Measurements from ENCODE around the gene SPOPL.
"Not testable (repeated sequence)": the region's sequence is repeated elsewhere in the genome, so short reads cannot be mapped to it uniquely, and the experiment has no call there.

Gene SPOPL

DNA sequence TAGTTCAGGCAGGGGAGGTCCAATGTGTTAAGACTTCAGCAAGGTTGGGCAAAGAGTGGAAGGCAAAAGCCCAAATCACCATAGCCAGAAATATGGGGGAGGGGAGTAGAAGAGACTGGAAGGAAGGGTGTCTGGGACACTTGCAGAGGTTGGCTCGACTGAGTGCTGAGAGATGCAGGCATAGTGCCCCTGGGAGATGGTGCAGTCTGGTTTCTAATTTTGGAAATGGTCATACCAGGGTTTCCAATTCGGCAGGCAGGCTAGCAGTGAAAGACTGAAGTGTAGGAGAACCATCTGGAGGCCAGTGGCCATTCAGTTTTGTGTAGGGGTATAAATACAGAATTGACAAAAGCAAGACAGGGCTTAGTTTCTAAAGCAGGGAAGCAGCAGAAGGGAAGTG, 6.2 kb upstream of the SPOPL start:
- DNase-seq = no peak

DNA sequence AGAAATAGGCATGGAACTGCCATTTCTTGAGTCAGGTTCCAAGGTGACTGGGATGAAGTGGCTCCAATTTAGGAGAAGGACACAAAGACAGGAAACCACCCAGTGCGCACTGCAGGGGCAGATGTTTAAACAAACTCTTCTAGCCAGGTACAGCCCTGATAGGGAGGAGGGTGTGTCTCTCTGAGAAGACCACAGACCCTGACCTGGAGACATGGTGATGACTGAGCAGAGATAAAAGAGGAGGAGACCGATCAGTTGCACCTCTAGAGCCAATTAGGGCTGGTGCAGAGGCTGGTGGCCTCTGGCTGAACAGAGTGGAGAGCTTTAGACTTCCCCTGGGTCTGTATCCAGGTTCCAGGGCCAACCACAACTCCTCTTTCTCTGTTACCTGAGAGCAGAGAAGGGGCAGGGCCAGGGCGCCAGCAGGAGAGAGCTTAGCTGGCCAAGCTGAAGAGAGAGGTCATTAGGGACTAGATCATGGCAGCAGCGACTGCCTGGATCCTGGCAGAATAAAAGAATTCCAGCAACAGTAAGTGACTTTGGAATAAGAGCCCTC, 5.4 kb upstream of the SPOPL start:
- no peak for DNase-seq

DNA sequence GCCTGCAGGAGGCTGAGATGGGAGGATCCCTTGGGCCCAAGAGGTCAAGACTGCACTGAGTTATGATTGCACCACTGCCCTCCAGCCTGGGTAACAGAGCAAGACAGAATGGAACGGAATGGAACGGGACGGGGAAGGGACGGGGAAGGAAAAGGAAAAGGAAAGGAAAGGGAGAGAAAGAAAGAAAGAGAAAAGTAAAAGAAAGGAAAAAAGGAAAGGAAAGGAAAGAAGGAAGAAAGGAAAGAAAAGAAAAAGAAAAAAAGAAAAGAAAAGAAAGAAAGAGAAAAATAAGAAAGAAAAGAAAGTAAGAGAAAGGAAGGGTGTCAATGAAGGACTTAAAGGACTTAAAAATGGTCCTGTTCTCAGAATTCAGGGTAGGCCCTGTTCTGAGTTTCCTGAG, 4.3 kb upstream of the SPOPL start:
- DNase-seq = no peak

DNA sequence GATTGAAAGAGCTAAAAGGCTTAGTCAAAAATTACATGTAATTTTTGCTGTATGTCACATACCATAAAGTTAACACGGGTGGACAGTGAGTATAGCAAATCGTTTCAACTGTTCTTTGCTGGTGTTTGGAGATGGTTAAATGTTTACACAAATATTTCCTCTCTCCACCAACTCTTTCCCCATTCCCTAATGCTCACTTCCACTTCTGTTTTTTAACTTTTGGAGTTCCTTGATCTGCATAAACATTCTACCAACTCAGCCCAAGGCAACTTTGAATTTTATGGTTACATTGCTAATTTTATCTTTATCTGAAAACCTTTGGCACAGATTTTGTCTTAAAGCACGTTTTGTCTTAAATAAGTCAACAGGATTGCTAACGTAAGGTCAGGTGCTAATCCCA, 1.9 kb upstream of the SPOPL start:
- DNase-seq = no peak

DNA sequence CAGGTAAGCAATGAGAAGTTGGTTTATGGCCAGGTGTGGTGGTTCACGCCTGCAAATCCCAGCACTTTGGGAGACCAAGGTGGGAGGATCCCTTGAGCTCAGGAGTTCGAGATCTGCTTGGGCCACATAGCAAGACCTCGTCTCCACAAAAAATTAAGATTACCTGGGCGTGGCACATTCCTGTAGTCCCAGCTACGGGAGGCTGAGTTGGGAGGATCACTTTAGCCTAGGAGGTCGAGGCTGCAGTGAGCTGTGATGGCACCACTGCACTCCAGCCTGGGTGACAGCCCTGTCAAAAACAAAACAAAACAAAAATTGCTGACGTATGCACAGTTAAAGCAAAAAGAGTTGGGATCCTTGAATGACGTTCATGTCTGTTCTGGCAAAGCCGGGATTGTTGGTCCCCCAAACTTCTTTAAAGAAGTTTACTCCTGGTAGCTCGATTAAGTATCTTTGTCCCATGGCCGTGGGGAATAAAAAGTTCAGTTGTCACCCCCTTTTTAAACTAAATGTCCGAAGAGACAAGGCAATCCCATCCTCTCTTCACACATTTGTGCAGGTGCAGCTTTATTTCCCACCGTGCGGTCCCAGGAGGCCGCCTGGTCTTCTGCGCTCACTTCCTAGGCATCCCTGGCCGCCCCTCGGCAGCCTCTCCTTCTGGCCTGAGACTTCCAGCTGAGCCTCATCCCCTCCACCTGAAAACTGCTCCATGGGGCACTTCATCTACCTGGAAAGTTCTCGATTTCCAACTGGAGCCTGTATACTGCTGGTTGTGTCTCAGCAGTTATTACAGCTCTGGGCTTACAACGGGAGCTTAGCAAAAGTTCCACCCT, 762 bp upstream of the SPOPL start:
- no peak for DNase-seq

DNA sequence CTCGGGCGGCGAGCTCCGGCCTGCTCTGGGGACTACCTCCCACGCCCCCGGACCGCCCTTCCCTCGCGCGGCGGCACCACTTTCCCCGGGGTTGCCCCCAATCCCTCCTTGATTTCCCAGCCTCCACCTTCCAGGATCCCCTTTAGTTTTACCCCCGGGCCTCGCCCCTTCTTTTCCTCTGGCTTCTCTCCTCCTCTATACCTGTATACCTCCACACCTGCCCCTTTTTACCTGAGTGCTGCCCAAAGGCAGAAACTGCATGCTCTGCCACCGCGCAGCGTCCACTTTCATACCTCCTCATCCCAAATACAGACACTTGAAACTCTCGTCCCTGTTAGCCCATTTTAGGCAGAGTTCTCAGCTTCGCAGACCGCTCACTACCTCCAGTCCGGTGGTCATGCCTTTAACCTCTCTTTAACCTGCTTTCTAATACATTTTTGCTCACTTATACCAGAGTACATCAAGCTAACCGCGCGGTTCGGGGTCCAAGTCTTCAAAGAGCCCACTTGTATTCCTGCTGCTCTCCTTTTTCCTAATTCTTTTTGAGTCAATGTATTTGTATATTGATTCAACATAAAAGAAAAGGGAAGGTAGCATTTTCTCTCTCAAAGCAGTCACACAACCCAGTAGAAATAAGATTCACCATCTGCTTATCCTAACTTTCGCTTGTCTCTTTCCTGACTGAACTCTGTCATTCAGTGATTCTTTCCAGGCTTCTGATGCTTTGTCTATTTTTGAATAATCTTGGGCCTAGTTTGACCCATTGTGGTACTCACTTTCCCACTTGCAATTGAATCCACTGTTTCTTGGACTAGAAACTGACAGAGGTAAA, 901 bp downstream of the SPOPL start:
- no peak for DNase-seq

DNA sequence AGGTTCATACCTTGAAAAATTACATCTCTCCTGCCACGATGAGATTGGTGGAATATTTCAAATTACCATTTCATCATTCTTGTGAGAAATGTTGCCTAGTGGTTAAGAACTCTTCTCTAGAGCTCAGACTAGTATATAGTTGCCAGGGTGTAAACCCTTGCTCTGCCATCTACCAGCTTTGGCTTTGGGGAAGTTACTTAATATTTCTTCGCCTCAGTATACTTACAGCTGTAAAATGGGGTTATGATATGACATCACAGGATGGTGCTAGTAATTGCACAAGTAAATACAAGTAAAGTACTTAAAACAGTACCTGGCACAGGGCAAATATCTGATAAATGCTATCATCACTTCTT, 1.5 kb downstream of the SPOPL start:
- DNase-seq = no peak

DNA sequence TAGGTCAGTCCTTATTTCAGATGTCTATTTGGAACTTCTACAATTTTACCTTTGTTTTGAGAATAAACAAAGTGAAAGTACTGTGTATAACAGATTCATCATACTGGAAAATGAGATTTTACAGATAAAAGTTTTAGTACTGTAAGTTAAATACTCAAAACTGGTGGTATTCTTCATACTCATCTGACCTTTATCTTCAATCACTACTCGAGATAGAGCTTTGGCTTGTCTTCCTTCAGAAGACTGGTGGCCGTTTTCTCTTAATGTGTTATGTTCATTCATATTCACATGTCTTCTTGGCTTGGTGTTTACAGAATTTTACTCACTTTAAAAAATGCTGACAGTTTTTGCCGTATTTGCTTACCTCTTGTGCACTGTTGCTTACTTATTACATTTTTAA, 2.1 kb downstream of the SPOPL start:
- no peak for DNase-seq

DNA sequence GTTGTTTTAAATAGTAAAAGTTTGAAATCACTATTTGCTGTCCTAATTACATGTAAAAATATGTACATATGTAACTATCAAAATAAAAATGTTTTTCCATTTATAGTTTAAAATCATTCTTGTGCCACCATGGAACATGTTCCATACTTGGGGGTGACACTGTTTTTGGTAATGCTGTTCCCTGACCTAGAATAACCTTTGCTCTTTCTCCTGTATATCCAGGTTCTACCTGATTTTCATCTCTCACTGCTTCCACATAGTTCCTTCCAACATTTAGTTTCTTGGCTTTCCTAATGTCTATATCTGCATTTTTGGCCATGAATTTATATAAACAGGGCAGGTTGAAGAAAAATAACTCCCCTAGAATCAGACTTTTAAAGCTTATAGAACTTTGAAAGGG, 2.5 kb downstream of the SPOPL start:
- DNase-seq = no peak

DNA sequence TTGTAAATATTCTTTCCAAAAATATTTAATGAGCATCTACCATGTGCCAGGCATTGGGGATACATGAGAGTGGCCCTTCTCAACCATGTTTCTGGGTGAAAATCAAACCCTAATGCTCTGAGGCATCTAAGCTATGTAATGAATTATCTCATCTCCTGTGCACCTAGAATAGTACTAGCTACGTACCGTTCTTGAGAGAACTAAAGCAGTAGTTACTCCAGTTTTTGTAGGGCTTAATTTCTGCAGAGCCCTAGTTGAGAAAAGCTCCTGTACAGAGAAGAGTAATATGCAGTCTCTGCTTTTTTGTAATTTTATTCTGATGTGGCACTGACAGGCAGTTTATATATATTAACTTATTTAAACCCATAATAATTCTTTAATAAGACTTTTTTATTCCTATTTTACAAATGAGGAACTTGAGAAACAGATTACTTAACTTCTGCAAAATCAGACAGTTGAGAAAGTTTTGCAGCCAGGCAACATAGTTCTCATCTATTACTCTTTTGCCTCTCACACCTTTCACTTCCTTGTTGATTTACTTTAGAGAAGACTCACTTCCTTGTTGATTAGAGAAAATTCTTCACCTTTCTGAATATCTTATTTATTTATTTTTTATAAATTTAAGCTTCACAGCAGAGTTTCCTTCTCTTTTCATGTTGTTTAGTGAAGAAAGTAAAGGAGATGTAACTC, 3.1 kb downstream of the SPOPL start:
- DNase-seq = no peak

DNA sequence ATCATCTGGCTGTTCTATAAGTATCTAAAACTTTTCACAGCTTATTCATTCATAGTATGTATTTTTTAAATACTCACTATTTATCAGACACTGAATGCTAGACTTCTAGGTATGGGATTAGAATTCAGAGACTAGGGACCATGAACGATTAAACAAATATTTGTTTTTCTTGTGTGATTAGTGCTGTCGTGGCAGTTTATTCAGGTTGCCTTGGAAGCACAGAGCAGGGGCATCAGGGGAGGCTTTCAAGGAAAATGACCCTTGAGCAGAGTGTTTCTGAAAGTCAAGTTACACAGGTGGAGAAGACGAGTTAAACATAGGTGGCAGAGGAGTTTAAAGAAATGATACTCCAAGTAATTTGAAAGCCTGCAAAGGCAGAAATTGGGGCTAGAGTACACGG, 5.7 kb downstream of the SPOPL start:
- DNase-seq = peak; percentile 58

DNA sequence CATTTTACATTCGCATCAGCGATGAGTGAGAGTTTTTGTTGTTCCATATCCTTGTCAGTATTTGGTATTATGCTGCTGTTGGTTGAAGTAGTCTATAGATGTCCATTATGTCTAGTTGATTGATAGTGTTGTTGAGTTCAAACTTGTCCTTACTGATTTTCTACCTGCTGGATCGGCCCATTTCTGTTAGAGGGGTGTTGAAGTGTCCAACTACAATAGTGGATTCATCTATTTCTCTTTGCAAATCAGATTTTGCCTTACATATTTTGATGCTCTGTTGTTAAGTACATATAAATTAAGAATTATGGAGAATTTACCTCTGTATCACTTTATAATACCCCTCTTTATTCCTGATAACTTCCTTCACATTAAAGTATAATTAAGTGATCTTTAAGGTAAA, 8.7 kb downstream of the SPOPL start:
- no peak for DNase-seq

DNA sequence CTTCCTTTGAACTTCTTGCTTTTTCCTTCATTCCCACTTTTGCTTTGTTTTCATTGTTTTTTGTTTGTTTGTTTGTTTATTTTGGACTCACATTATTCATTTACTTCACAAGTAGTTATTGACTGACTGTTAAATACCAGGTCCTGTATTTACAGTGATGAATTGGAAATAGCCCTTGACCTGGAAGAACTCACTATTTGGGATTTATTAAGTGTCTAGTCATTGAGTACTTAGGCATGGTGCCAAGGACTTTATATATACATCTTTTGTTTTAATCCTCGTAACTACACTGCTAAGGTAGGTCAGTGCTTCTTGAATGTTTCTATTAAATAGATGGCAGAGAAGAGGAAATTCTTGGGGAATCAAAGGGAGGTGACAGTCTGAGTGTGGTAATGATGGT, 11.1 kb downstream of the SPOPL start:
- DNase-seq = no peak

DNA sequence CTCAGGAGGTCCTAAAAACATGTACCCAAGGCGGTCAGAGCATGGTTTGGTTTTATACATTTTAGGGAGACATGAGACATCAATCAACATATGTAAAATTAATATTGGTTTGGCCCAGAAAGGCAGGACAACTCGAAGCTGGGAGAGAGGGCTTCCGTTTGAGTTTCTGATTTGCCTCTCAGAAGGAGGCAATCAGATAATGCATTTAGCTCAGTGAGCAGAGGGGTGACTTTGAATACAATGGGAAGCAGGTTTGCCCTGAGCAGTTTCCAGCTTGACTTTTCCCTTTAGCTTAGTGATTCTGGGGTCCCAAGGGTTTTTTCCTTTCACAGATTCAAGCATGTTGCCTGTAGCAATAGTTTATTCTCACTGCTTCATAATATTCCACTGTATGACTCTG, 12.6 kb downstream of the SPOPL start:
- no peak for DNase-seq

DNA sequence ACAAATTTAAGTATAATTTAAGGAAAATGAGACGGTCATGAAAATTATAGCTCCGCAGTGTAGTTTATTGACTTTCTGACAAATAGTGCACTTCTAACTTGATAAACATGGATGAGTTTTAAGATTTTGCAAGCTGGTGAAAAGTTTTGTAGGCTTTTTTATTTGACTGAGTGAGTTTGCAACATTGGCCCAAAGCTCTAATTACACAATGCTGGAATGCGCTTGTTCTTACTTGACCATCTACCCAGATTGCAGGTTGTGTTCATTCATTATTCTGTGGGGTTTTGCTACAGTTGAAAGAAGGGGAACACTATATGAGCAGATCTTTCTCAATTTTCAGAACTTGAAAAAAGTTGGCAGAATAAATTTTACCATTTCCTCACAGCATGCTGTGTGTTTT, 13.5 kb downstream of the SPOPL start:
- no peak for DNase-seq

DNA sequence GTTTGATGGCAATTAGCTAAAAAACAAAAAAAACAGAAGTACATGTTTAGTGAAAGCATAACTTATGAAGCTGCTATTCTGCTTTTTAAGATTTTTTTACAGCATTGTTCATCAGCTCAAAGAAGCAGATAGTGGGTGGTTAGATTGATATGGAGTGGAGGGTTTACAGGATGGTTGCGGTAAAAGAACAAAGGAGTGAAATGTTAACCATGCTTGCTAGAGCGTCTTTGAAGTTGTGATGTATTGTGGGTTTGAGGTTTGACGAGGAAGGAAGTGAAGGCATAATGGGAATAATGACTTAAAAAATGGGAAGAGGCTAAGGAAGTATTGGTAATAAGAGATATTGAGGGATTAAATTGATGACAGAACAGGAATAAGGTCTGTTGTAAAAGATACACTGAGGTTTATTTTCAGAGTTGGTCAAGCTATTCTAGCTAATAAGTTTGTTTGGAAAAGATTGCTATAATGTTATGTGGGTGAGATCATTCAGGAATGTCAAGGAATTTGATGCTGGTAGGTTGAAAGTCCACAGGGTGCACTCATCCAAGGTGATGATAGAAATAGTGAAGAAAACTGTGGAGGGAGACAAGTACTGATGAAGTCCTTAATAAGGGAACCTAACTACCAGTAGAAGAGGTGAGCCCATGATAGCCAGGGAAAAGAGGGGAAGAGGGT, 14.6 kb downstream of the SPOPL start:
- DNase-seq = no peak

DNA sequence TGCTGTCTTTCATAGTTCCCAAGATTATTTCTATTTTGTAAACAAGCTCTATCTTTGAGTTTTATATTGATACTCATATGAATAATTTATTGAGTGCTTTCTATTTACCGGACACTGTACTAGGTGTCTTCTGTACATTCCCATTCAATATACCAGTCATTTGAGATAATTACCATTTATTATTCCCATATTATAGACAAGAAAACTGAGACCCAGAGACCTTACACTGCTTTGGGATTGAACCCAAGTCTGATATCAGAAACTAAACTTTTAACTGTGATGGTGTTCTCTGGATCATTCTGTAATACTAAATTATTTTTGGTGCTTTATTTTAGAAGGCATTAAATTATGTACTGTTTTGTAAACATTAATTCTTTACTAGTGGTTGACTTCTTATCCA, 17.3 kb downstream of the SPOPL start:
- DNase-seq = no peak

DNA sequence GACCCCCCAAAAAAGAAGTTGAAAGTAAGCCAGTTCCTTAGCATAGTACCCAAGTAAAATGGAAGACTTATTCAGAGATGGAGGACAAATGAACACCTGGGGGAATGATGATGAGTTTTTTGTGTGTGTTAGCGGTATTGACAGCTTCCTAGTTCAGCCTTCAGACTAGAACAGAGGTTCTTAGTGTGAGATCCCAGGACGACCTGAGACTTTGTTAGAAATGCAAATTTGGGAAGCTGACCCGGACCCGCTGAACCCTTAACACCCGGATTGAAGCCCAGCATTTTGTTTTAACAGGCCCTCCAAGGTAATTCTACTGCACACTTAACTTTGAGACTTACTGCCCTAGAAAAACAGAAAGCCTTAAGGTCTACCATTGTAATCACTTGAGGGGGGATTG, 20.3 kb downstream of the SPOPL start:
- DNase-seq = no peak

DNA sequence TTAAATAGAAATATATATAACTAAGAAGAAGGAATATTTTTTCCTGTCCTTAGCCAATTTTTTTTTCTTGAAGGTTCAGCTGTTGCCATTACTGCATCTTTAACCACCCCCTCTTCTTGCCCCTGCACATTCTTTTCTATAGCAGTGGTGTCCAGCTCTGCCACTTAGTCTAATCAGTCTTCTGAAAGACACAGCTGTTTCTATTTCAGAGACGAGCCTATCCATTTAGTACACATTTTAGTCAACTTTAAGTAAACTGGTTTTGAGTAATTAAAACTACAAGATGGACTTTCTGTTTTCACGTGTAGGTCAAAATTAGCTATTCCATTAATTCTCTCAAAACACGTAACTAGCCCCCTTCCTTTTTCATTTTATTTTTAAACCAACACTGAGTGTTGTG, 21.0 kb downstream of the SPOPL start:
- DNase-seq = no peak

DNA sequence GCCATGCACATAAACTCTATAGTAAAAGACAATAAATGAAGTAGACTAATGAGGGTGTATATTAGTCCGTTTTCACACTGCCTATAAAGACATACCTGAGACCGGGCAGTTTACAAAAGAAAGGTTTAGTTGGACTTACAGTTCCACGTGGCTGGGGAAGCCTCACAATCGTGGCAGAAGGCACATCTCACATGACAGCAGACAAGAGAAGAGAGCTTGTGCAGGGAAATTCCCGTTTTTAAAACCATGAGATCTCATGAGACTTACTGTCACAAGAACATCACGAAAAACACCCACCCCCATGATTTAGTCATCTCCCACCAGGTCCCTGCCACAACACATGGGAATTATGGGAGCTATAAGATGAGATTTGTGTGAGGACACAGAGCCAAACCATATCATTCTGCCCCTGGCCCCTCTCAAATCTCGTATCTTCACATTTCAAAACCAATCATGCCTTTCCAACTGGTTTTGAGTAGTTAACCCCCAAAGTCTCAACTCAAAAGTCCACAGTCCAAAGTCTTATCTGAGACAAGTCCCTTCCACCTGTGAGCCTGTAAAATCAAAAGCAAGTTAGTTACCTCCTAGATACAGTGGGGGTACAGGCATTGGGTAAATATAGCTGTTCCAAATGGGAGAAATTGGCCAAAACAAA, 21.6 kb downstream of the SPOPL start:
- DNase-seq = not testable (repeated sequence)

DNA sequence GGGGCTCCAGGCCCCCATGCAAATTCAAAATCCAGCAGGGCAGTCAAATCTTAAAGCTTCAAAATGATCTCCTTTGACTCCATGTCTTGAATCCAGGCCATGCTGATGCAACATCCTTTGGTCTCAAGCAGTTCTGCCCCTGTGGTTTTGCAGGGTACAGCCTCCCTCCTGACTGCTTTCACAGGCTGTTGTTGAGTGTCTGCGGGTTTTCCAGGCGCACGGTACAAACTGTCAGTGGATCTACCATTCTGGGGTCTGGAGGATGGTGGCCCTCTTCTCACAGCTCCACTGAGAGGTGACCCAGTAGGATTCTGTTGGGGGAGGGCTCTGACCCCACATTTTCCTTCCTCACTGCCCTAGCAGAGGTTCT, 22.1 kb downstream of the SPOPL start:
- DNase-seq = not testable (repeated sequence)

DNA sequence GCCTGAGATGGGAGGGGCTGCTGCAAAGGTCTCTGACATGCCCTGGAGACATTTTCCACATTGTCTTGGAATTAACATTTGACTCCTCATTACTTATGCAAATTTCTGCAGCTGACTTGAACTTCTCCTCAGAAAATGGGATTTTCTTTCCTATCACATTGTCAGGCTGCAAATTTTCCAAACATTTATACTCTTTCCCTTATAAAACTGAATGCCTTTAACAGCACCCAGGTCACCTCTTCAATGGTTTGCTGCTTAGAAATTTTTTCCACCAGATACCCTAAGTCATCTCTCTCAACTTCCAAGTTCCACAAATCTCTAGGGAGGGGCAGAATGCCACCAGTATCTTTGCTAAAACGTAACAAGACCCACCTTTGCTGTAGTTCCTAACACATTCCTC, 22.8 kb downstream of the SPOPL start:
- DNase-seq = not testable (repeated sequence)

DNA sequence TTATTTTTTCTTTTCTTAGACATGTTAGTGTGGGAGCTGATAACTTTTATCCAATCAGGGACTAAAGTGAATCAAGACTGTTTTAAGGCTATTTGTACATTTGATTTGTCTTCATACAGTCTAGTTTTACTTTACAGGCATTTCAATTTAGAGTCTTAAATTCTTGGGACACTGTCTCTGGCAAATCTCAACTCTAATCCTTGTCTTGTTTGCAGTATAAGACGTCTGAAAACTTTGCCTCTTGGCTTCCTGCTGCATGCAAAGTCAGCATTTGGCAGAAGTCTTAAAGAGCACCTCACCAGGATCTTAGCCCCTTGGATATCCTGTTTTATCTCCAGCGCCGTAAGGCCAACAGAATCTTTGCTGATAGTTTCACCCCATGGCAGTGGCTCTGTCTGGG, 30.3 kb downstream of the SPOPL start:
- no peak for DNase-seq

All from NCI-H1436 (cell line).